ENCODE data around the gene NACC2.

NACC2 gene

DNA sequence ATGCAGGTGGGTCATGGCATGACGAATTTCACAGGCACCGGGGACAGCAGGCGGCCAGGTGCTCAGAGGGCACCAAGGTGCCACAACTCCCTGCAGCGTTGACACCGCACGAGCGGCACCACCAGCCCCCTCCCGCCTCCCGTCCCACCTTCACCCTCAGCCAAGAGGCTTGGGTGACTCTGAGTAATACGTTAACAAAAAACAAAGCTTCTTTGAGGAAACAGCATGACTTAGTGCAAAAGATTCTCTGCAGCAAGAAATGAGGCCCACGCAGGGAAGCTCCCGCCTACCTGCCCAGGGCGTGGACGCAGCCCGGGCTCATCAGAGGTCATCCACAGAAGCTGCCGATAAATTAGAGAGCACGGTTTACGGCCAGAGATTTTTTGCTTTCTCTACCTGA, 19.5 kb upstream of the NACC2 start:
- Histone ChIP-seq H3K4me3 (ENCODE audit: low read depth, low read length) (no peak overlapping the region), H3K36me3 (ENCODE audit: control insufficient read depth in 2 of 2, insufficient read depth in 1 of 2, low read length in 2 of 2) (peaks cover 0 to 33% of the 10 kb centered on the region in 2 experiments; a peak in 1 of 3 replicates), H3K9me3 (ENCODE audit: control insufficient read depth, insufficient read depth, low read depth, low read length) (no peaks in the 10 kb centered on the region), H3K4me1 (ENCODE audit: control insufficient read depth, insufficient read depth, low read length) (peaks cover 6% of the 10 kb centered on the region; the same call in 1 of the 2 replicates), H3K27ac (ENCODE audit: extremely low read depth, low read depth, low read length) (no peak overlapping the region)
- CTCF ChIA-PET: no interaction called here
- POLR2A ChIA-PET: interaction anchor here (1.2 kb wide), 1 partner anchor 25 kb away, joined by 5 read pairs; no protein-coding TSS in a partner anchor
- no peak for TF ChIP-seq ZSCAN30 (tag by site-specific recombination; IDR thresholded peaks at IDR 0.05)
- TF ChIP-seq, protein P1, sequence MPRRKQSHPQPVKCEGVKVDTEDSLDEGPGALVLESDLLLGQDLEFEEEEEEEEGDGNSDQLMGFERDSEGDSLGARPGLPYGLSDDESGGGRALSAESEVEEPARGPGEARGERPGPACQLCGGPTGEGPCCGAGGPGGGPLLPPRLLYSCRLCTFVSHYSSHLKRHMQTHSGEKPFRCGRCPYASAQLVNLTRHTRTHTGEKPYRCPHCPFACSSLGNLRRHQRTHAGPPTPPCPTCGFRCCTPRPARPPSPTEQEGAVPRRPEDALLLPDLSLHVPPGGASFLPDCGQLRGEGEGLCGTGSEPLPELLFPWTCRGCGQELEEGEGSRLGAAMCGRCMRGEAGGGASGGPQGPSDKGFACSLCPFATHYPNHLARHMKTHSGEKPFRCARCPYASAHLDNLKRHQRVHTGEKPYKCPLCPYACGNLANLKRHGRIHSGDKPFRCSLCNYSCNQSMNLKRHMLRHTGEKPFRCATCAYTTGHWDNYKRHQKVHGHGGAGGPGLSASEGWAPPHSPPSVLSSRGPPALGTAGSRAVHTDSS (tag by site-specific recombination; IDR thresholded peaks at IDR 0.05): no peak
- 0 out of 2 replicates have a peak, but pooled peaks have one; percentile 4 for TF ChIP-seq SCRT1 (tag by site-specific recombination; IDR thresholded peaks at IDR 0.05; ENCODE audit: borderline replicate concordance)

DNA sequence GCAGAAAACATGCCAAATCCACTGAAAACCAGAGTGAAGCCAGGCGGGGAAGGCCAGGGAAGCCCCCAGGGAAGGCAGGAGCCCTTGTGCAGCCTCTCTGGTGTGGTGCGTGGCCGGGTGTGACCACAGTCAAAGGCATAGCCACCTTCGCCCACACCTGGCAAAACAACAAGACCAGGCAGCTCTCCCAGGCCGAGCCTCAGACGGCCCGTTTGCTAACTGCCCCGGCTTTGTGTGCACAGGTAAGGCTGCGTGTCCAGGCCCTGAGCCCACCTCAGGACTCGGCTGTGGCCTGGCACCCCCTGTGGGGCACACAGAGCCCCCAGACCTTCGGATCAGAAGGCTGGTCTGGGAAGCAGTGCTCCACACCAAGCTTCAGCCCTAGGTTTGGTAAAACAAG, 17.5 kb upstream of the NACC2 start:
- CTCF ChIA-PET: interaction anchor here (0.8 kb wide), 1 partner anchor 22 kb away, joined by 3 read pairs; no protein-coding TSS in a partner anchor
- no peak for TF ChIP-seq SCRT2 (tag by site-specific recombination; IDR thresholded peaks at IDR 0.05)
- no peak for TF ChIP-seq SP7 (tag by site-specific recombination; IDR thresholded peaks at IDR 0.05)
- TF ChIP-seq ZNF404 (tag by site-specific recombination; IDR thresholded peaks at IDR 0.05): no peak
- TF ChIP-seq ZNF416 (tag by site-specific recombination; IDR thresholded peaks at IDR 0.05): no peak
- no peak for TF ChIP-seq ZNF830 (tag by site-specific recombination; IDR thresholded peaks at IDR 0.05; ENCODE audit: low read depth)
- TF ChIP-seq, protein P2, sequence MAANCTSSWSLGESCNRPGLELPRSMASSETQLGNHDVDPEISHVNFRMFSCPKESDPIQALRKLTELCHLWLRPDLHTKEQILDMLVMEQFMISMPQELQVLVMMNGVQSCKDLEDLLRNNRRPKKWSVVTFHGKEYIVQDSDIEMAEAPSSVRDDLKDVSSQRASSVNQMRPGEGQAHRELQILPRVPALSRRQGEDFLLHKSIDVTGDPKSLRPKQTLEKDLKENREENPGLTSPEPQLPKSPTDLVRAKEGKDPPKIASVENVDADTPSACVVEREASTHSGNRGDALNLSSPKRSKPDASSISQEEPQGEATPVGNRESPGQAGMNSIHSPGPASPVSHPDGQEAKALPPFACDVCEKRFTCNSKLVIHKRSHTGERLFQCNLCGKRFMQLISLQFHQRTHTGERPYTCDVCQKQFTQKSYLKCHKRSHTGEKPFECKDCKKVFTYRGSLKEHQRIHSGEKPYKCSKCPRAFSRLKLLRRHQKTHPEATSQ (tag by site-specific recombination; IDR thresholded peaks at IDR 0.05): no peak
- TF ChIP-seq OSR2 (tag by site-specific recombination; IDR thresholded peaks at IDR 0.05): no peak
- TF ChIP-seq SALL2 (tag by site-specific recombination; IDR thresholded peaks at IDR 0.05; ENCODE audit: borderline replicate concordance): no peak
- TF ChIP-seq ZNF239 (tag by site-specific recombination; IDR thresholded peaks at IDR 0.05): no peak
- TF ChIP-seq ZSCAN16 (tag by site-specific recombination; IDR thresholded peaks at IDR 0.05): no peak
- TF ChIP-seq, protein P3, sequence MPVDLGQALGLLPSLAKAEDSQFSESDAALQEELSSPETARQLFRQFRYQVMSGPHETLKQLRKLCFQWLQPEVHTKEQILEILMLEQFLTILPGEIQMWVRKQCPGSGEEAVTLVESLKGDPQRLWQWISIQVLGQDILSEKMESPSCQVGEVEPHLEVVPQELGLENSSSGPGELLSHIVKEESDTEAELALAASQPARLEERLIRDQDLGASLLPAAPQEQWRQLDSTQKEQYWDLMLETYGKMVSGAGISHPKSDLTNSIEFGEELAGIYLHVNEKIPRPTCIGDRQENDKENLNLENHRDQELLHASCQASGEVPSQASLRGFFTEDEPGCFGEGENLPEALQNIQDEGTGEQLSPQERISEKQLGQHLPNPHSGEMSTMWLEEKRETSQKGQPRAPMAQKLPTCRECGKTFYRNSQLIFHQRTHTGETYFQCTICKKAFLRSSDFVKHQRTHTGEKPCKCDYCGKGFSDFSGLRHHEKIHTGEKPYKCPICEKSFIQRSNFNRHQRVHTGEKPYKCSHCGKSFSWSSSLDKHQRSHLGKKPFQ (tag by site-specific recombination; IDR thresholded peaks at IDR 0.05): no peak
- TF ChIP-seq, protein P4, sequence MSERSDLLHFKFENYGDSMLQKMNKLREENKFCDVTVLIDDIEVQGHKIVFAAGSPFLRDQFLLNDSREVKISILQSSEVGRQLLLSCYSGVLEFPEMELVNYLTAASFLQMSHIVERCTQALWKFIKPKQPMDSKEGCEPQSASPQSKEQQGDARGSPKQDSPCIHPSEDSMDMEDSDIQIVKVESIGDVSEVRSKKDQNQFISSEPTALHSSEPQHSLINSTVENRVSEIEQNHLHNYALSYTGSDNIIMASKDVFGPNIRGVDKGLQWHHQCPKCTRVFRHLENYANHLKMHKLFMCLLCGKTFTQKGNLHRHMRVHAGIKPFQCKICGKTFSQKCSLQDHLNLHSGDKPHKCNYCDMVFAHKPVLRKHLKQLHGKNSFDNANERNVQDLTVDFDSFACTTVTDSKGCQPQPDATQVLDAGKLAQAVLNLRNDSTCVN (tag by site-specific recombination; optimal IDR thresholded peaks at IDR 0.05): no peak
- TF ChIP-seq, protein P5, sequence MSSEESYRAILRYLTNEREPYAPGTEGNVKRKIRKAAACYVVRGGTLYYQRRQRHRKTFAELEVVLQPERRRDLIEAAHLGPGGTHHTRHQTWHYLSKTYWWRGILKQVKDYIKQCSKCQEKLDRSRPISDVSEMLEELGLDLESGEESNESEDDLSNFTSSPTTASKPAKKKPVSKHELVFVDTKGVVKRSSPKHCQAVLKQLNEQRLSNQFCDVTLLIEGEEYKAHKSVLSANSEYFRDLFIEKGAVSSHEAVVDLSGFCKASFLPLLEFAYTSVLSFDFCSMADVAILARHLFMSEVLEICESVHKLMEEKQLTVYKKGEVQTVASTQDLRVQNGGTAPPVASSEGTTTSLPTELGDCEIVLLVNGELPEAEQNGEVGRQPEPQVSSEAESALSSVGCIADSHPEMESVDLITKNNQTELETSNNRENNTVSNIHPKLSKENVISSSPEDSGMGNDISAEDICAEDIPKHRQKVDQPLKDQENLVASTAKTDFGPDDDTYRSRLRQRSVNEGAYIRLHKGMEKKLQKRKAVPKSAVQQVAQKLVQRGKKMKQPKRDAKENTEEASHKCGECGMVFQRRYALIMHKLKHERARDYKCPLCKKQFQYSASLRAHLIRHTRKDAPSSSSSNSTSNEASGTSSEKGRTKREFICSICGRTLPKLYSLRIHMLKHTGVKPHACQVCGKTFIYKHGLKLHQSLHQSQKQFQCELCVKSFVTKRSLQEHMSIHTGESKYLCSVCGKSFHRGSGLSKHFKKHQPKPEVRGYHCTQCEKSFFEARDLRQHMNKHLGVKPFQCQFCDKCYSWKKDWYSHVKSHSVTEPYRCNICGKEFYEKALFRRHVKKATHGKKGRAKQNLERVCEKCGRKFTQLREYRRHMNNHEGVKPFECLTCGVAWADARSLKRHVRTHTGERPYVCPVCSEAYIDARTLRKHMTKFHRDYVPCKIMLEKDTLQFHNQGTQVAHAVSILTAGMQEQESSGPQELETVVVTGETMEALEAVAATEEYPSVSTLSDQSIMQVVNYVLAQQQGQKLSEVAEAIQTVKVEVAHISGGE (tag by site-specific recombination; conservative IDR thresholded peaks at IDR 0.05; ENCODE audit: low read depth): no peak
- TF ChIP-seq, protein P6, sequence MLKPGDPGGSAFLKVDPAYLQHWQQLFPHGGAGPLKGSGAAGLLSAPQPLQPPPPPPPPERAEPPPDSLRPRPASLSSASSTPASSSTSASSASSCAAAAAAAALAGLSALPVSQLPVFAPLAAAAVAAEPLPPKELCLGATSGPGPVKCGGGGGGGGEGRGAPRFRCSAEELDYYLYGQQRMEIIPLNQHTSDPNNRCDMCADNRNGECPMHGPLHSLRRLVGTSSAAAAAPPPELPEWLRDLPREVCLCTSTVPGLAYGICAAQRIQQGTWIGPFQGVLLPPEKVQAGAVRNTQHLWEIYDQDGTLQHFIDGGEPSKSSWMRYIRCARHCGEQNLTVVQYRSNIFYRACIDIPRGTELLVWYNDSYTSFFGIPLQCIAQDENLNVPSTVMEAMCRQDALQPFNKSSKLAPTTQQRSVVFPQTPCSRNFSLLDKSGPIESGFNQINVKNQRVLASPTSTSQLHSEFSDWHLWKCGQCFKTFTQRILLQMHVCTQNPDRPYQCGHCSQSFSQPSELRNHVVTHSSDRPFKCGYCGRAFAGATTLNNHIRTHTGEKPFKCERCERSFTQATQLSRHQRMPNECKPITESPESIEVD (tag by site-specific recombination; IDR thresholded peaks at IDR 0.05): no peak
- peaks cover 9% of the 10 kb centered on the region; the same call in 1 of the 2 replicates for H3K4me1 ChIP-seq (ENCODE audit: control insufficient read depth, insufficient read depth, low read length)
- H3K4me3 ChIP-seq (ENCODE audit: low read depth, low read length): no peak overlapping the region
- H3K27ac ChIP-seq (ENCODE audit: extremely low read depth, low read depth, low read length): no peak overlapping the region; the same call in 1 of the 2 replicates
- no peaks in the 10 kb centered on the region for H3K9me3 ChIP-seq (ENCODE audit: control insufficient read depth, insufficient read depth, low read depth, low read length)
- POLR2A ChIA-PET: interaction anchor here (1.0 to 7.9 kb wide), 3 partner anchors 12 to 23 kb away, joined by 3 to 84 read pairs (median 4); partner anchors contain the start of gene NACC2
- H3K36me3 ChIP-seq (ENCODE audit: control insufficient read depth in 2 of 2, insufficient read depth in 1 of 2, low read length in 2 of 2): peaks cover 0 to 32% of the 10 kb centered on the region in 2 experiments; a peak in 1 of 3 replicates

All from HEK293 (cell line).